ENCODE results near the gene SRC. TPM values are rescaled to one million over a fixed set of nuclear protein-coding genes. Genes with fewer than 3 reads are reported as not detected.

Gene SRC
- total RNA-seq, 8 experiments from 2014 or later: 13.5 to 31.4 (median 17.7) TPM

DNA sequence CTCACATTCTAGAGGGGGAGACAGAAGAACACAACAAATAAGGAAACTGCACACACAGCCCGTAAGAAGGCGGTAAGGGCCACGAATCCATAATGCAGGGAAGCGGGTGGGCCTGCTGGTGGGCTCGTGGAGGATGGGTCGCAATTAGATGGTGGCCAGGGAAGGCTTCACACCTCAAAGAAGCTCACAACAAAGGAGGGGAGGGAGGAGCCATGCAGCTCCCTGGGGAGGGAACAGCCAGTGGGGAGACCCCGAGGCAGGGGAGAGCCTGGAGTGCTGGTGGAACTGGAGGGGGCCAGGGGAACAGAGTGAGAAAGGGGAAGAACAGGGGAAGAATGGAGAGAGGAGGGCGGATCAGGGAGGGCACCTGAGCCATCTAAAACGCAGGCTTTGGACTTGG is 13.4 kb downstream of the SRC start:
- Histone ChIP-seq H3K4me1 (replicated peaks in 1 of 2) (peaks cover 0 to 14% of the 10 kb centered on the region in 2 donors), H3K4me3 (no peak overlapping the region), H3K27ac (peak overlapping the region in 1 of 2 donors; percentile 39)
- WGBS, 10 experiments: 61 to 100% (median 80%) methylated on average over 1 to 5 of the region's 9 CpGs; no CpG with 5 or more reads in 7 of the 10 experiments
- in situ Hi-C loops (cut with MboI; ENCODE audit: low pct_unique_long_range_greater_than_20kb in 2 of 9, low sequenced_read_pairs in 9 of 9, unreplicated experiment in 9 of 9): no loop called here
- ATAC-seq (replicated peaks in 6 of 8): peak in 1 of 8 experiments; percentile 9

GRCh38 chr20:37359836-37360235 is 13.9 kb downstream of the SRC start:
- in situ Hi-C loops (cut with MboI; ENCODE audit: low pct_unique_long_range_greater_than_20kb in 2 of 9, low sequenced_read_pairs in 9 of 9, unreplicated experiment in 9 of 9): no loop called here
- H3K4me1 ChIP-seq (replicated peaks in 1 of 2): peaks cover 0 to 14% of the 10 kb centered on the region in 2 donors
- no peak overlapping the region for H3K27ac ChIP-seq
- 80 to 100% (median 85%) methylated on average over 1 to 4 of the region's 5 CpGs for WGBS, 10 experiments
- no peak overlapping the region for H3K4me3 ChIP-seq
- no peak for ATAC-seq (replicated peaks in 6 of 8)

DNA sequence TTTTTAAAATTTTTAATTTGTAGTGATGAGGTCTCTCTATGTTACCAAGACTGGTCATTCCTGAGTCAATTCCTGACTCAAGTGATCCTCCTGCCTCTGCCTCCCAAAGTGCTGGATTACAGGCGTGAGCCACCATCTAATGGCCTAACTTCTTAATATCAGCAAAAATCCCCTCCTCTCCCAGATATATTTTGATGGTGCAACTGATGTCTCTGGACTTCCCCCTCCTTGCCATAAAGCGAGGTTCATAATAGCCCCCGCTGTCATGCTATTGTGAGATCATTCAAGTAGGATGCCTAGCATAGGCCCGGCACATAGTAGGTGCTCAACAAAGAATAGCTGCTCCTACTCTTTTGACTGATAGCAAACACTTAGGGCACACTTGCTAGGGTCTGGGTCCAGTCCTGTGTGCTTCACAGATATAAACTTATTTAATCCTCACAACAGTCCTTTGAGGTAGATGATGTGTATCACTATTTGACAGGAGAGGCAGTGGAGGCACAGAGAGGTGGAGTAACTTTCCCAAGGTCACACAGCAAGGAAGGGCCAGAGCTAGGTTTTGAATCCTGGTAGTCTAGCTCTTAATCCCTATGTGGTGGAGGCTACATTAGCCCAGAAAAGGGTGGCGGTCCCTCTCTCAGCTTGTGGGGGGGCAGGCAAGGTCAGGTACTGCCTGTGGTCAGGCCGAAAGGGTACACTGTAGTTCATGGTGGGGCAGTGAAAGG is 14.6 kb downstream of the SRC start:
- 80 to 100% (median 99%) methylated on average over 1 to 4 of the region's 6 CpGs; no CpG with 5 or more reads in 4 of the 10 experiments for WGBS, 10 experiments
- Histone ChIP-seq H3K4me3 (no peak overlapping the region), H3K4me1 (replicated peaks in 1 of 2) (peaks cover 0 to 14% of the 10 kb centered on the region in 2 donors), H3K27ac (no peak overlapping the region)
- in situ Hi-C loops (cut with MboI; ENCODE audit: low pct_unique_long_range_greater_than_20kb in 2 of 9, low sequenced_read_pairs in 9 of 9, unreplicated experiment in 9 of 9): no loop called here
- no peak for ATAC-seq (replicated peaks in 6 of 8)

GRCh38 chr20:37361336-37361735 is 15.4 kb downstream of the SRC start:
- in situ Hi-C loops (cut with MboI; ENCODE audit: low pct_unique_long_range_greater_than_20kb in 2 of 9, low sequenced_read_pairs in 9 of 9, unreplicated experiment in 9 of 9): no loop called here
- no CpG with 5 or more reads among the region's 8 CpGs for WGBS, 10 experiments
- no peak overlapping the region for H3K27ac ChIP-seq
- no peak overlapping the region for H3K4me3 ChIP-seq
- H3K4me1 ChIP-seq (replicated peaks in 1 of 2): peaks cover 0 to 14% of the 10 kb centered on the region in 2 donors
- no peak for ATAC-seq (replicated peaks in 6 of 8)

- peaks cover 0 to 14% of the 10 kb centered on the region in 2 donors for H3K4me1 ChIP-seq (replicated peaks in 1 of 2)
- H3K4me3 ChIP-seq: no peak overlapping the region
- no peak for ATAC-seq (replicated peaks in 6 of 8)
- WGBS, 10 experiments: 50 to 100% (median 80%) methylated on average over 1 to 3 of the region's 10 CpGs; no CpG with 5 or more reads in 3 of the 10 experiments
- H3K27ac ChIP-seq: no peak overlapping the region
- in situ Hi-C loops (cut with MboI; ENCODE audit: low pct_unique_long_range_greater_than_20kb in 2 of 9, low sequenced_read_pairs in 9 of 9, unreplicated experiment in 9 of 9): no loop called here
These were observed 16.4 kb downstream of the SRC start for GRCh38 chr20:37362231-37362792.

DNA sequence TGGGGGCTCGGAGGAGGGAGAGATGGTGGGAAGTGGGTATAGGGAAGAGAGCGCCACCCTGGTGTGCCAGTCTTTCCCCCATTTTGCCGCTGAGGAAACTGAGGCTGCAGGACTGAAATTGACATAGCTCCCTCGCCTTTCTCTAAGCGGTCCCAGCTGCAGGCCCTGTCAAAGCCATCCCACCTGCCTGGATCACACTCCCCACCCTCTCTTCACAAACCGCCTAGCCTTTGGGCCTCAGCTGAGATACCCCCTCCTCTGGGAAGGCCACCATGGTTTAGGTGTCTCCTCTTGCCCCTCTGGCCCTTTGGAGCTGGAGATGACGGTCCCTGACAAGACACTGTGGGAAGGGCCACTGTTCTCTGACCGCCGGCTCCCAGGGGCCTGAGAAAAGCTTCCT is 16.9 kb downstream of the SRC start:
- H3K27ac ChIP-seq: no peak overlapping the region
- no peak overlapping the region for H3K4me3 ChIP-seq
- in situ Hi-C loops (cut with MboI; ENCODE audit: low pct_unique_long_range_greater_than_20kb in 2 of 9, low sequenced_read_pairs in 9 of 9, unreplicated experiment in 9 of 9): no loop called here
- 96 to 100% (median 100%) methylated on average over 1 to 4 of the region's 9 CpGs; no CpG with 5 or more reads in 7 of the 10 experiments for WGBS, 10 experiments
- H3K4me1 ChIP-seq (replicated peaks in 1 of 2): peaks cover 0 to 14% of the 10 kb centered on the region in 2 donors
- ATAC-seq (replicated peaks in 6 of 8): no peak

GRCh38 chr20:37363221-37364012 is 17.5 kb downstream of the SRC start:
- no peak for ATAC-seq (replicated peaks in 6 of 8)
- Histone ChIP-seq H3K4me3 (no peak overlapping the region), H3K27ac (no peak overlapping the region), H3K4me1 (replicated peaks in 1 of 2) (peaks cover 0 to 10% of the 10 kb centered on the region in 2 donors)
- 75 to 100% (median 92%) methylated on average over 3 to 5 of the region's 24 CpGs; no CpG with 5 or more reads in 6 of the 10 experiments for WGBS, 10 experiments
- in situ Hi-C loops (cut with MboI; ENCODE audit: low pct_unique_long_range_greater_than_20kb in 2 of 9, low sequenced_read_pairs in 9 of 9, unreplicated experiment in 9 of 9): no loop called here

DNA sequence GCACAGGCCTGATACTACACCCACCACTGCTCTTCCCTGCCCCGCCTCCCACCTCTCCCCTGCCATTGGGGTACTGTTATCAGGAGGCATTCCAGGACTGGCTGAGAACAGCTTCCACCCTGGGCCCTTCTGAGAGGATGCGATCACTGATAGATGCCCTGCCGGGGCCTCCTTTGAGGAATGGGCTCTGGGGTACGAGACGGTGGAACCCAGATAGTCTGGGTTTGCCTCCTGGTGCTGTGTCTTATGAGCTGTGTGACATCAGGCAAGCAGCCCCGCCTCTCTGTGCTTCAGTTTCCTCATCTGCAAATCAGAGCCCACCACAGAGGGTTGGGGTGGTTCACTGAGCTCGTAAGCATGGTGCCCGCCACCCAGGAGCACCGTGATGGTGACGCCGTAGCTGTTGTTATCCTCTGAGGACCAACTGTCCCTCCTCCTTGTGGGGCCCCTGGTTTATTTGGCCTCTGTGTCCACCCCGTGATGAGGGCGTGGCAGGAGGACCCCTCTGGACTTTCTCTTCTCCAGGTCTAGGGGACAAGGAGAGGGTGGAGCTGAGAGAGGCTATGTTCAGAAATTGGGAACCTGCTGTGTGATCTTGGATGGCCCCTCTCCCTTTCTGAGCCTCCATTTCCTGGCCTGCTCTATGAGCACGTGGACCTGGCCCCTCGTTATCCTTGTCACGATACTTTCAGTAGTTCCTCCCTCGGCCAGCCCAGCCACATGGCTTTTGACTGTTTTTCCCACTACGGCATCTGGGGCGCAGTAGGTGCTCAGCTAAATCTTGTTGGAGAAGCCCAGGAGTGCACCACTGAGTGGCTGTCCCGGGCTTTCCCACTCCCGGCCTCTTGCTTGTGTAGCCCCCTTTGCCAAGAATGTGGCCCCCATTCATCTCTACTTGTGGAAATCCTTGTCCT is 18.3 kb downstream of the SRC start:
- H3K4me3 ChIP-seq: no peak overlapping the region
- 86 to 100% (median 97%) methylated on average over 1 to 10 of the region's 21 CpGs; no CpG with 5 or more reads in 2 of the 10 experiments for WGBS, 10 experiments
- in situ Hi-C loops (cut with MboI; ENCODE audit: low pct_unique_long_range_greater_than_20kb in 2 of 9, low sequenced_read_pairs in 9 of 9, unreplicated experiment in 9 of 9): no loop called here
- no peak overlapping the region for H3K27ac ChIP-seq
- H3K4me1 ChIP-seq (replicated peaks in 1 of 2): peaks cover 0 to 4% of the 10 kb centered on the region in 2 donors
- ATAC-seq (replicated peaks in 6 of 8): no peak

GRCh38 chr20:37364927-37365272 is 19.0 kb downstream of the SRC start:
- Histone ChIP-seq H3K4me1 (replicated peaks in 1 of 2) (no peaks in the 10 kb centered on the region), H3K27ac (no peak overlapping the region), H3K4me3 (no peak overlapping the region)
- in situ Hi-C loops (cut with MboI; ENCODE audit: low pct_unique_long_range_greater_than_20kb in 2 of 9, low sequenced_read_pairs in 9 of 9, unreplicated experiment in 9 of 9): no loop called here
- peak in 2 of 8 experiments; percentile 23 to 53 for ATAC-seq (replicated peaks in 6 of 8)
- WGBS, 10 experiments: 40 to 80% (median 50%) methylated on average over 1 to 3 of the region's 3 CpGs; no CpG with 5 or more reads in 7 of the 10 experiments

DNA sequence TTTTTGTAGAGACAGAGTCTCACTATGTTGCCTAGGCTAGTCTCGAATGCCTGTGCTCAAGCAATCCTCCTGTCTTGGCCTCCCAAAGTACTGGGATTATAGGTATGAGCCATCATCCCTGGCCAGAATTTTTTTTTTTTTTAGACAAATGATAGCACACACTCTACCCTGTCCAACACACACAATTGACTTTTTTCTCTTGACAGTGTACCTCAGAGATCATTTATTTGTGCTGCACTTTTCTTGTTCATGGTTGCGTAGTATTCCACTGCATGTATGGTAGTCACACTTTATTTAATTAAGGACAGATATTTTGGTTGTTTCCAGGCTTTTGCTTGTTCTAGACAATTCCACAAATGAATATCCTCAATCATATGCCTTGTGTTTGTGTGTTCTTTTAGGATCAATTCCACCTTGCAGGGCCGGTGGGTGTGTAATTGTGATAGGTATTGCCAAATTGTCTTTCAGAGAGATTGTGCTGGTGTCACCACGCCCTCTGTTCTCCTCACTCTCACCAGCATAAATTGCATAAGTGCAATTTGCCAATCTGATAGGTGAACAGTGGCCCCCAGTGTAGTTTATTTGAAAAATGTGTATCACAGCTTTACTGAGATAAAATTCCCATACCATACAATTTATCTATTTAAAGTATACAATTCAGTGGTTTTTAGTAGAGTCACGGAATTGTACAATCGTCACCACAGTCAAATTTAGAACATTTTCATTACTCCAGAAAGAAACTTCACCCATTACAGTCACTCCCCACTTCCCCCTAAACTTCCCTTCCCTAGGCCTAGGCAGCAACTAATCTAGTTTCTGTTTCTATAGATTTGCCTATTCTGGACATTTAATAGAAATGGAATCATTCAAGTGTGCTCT is 20.1 kb downstream of the SRC start:
- in situ Hi-C loops (cut with MboI; ENCODE audit: low pct_unique_long_range_greater_than_20kb in 2 of 9, low sequenced_read_pairs in 9 of 9, unreplicated experiment in 9 of 9): no loop called here
- Histone ChIP-seq H3K4me3 (no peak overlapping the region), H3K4me1 (replicated peaks in 1 of 2) (no peaks in the 10 kb centered on the region), H3K27ac (no peak overlapping the region)
- WGBS, 10 experiments: 52 to 100% (median 94%) methylated on average over 2 to 6 of the region's 6 CpGs
- ATAC-seq (replicated peaks in 6 of 8): peak in 3 of 8 experiments; percentile 37 to 49 (median 49)

DNA sequence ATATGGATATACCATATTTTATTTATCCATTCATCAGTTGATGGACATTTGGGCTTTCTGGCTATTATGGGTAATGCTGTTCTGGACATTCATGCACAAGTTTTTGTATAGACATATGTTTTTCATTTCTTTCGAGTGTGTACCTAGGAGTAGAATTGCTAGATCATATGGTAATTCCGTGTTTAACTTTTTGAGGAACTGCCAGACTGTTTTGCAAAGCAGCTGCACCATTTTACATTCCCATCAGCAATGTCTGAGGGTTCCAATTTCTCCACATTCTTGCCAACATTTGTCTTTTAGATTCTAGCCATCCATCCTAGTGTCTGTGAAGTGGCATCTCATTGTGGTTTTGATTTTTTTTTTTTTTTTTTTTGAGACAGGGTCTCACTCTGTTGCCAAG is 20.8 kb downstream of the SRC start:
- WGBS, 10 experiments: 0 to 100% (median 65%) methylated on average over 1 to 2 of the region's 2 CpGs
- Histone ChIP-seq H3K4me1 (replicated peaks in 1 of 2) (no peaks in the 10 kb centered on the region), H3K27ac (no peak overlapping the region), H3K4me3 (no peak overlapping the region)
- in situ Hi-C loops (cut with MboI; ENCODE audit: low pct_unique_long_range_greater_than_20kb in 2 of 9, low sequenced_read_pairs in 9 of 9, unreplicated experiment in 9 of 9): no loop called here
- ATAC-seq (replicated peaks in 6 of 8): peak in 3 of 8 experiments; percentile 69 to 86 (median 85)

DNA sequence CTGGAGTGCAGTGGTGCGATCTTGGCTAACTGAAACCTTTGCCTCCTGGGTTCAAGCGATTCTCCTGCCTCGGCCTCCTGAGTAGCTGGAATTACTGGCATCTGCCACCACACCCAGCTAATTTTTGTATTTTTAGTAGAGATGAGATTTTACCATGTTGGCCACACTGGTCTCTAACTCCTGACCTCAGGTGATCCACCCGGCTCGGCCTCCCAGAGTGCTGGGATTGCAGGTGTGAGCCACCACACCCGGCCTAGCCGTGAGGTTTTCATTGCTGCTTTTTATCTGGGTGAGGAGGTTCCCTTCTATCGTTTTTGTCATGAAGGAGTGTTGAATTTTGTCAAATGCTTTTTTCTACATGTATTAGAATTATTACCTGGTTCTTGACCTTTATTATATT is 23.9 kb downstream of the SRC start:
- ATAC-seq (replicated peaks in 6 of 8): no peak
- WGBS, 10 experiments: 89 to 100% (median 97%) methylated on average over 1 to 8 of the region's 8 CpGs; no CpG with 5 or more reads in 1 of the 10 experiments

More for the DNA sequence above, 23.9 kb downstream of the SRC start:
- H3K4me1 ChIP-seq (replicated peaks in 1 of 2): no peaks in the 10 kb centered on the region
- H3K4me3 ChIP-seq: no peak overlapping the region
- in situ Hi-C loops (cut with MboI; ENCODE audit: low pct_unique_long_range_greater_than_20kb in 2 of 9, low sequenced_read_pairs in 9 of 9, unreplicated experiment in 9 of 9): no loop called here
- H3K27ac ChIP-seq: no peak overlapping the region

Data from motor neuron (in vitro differentiated cells).